ENCODE data around the gene SSH2.

Gene SSH2

GRCh38 chr17:29620779-29621500 lies 309.1 kb downstream of the SSH2 start:
- no peak for DNase-seq

GRCh38 chr17:29620271-29620670 lies 309.8 kb downstream of the SSH2 start:
- DNase-seq, result no peak

- DNase-seq, result no peak
Measured at GRCh38 chr17:29619251-29619650, 310.8 kb downstream of the SSH2 start.

- no peak for DNase-seq
Measured at GRCh38 chr17:29618272-29619065, 311.6 kb downstream of the SSH2 start.

- no peak for DNase-seq
Measured at GRCh38 chr17:29617481-29618271, 312.4 kb downstream of the SSH2 start.

- peak; percentile 77 for DNase-seq
Measured at GRCh38 chr17:29617125-29617480, 312.9 kb downstream of the SSH2 start.

GRCh38 chr17:29616300-29617048 lies 313.6 kb downstream of the SSH2 start:
- no peak for DNase-seq

GRCh38 chr17:29615492-29616299 lies 314.3 kb downstream of the SSH2 start:
- no peak for DNase-seq

- DNase-seq, result no peak
Measured at GRCh38 chr17:29615048-29615385, 315.0 kb downstream of the SSH2 start.

GRCh38 chr17:29614349-29615047 lies 315.5 kb downstream of the SSH2 start:
- DNase-seq, result no peak

- no peak for DNase-seq
Measured at GRCh38 chr17:29613856-29614255, 316.2 kb downstream of the SSH2 start.

GRCh38 chr17:29613352-29613837 lies 316.6 kb downstream of the SSH2 start:
- no peak for DNase-seq

- DNase-seq, result no peak
Measured at GRCh38 chr17:29612404-29613280, 317.4 kb downstream of the SSH2 start.

GRCh38 chr17:29612094-29612403 lies 318.0 kb downstream of the SSH2 start:
- DNase-seq, result no peak

GRCh38 chr17:29611351-29612093 lies 318.5 kb downstream of the SSH2 start:
- DNase-seq, result no peak

- no peak for DNase-seq
Measured at GRCh38 chr17:29610395-29610794, 319.6 kb downstream of the SSH2 start.

GRCh38 chr17:29608986-29609385 lies 321.0 kb downstream of the SSH2 start:
- no peak for DNase-seq

GRCh38 chr17:29607557-29608195 lies 322.4 kb downstream of the SSH2 start:
- DNase-seq, result no peak

GRCh38 chr17:29603109-29603674 lies 326.8 kb downstream of the SSH2 start:
- no peak for DNase-seq

Data from SIG-M5 (cell line).